A673 (cell line): ENCODE measurements around the gene HUS1. TPM values are rescaled to one million over a fixed set of nuclear protein-coding genes. Genes with fewer than 3 reads are reported as not detected.
"Not testable (repeated sequence)": the region's sequence is repeated elsewhere in the genome, so short reads cannot be mapped to it uniquely, and the experiment has no call there.

Source experiments
- BruUV-seq: library from RNA; stranded (reverse); fragments of 400-500 nt; replicated peaks from 2 replicates; lab custom pipeline; 2021; lab: Mats Ljungman, UMichigan
- CTCF ChIA-PET: fragments of 300-600 bp; sonication (Branson Sonifier 250); formaldehyde crosslinking; loops from one replicate; lab custom pipeline; 2022; ENCODE audit warnings: antibody characterized with exemption; lab: Charles Lee
- POLR2A ChIA-PET: fragments of 300-600 bp; sonication (Branson Sonifier 250); formaldehyde crosslinking; loops from one replicate; lab custom pipeline; 2022; ENCODE audit warnings: antibody characterized with exemption; ENCODE audit not compliant: low non-redundant PET; lab: Charles Lee
- DNase-seq: peaks from one replicate; pipeline ENCODE4 v3.0.0-alpha.2; 2015; ENCODE audit warnings: low spot score
- H3K27ac ChIP-seq: fragments of 200-600 bp; sonication (generic); 2 replicates; pipeline ENCODE4 v1.5.1; 2016; ENCODE audit warnings: mixed run types, low read depth, mild to moderate bottlenecking, mixed read lengths, antibody characterized with exemption, low read length; ENCODE audit not compliant: poor library complexity, severe bottlenecking
- H3K27me3 ChIP-seq: fragments of 200-600 bp; sonication (generic); replicated peaks from 2 replicates; pipeline ENCODE4 v1.6.1; 2017; ENCODE audit warnings: mixed run types, low read depth, mild to moderate bottlenecking, mixed read lengths, antibody characterized with exemption, low read length; ENCODE audit not compliant: insufficient read depth, poor library complexity
- H3K36me3 ChIP-seq: fragments of 200-600 bp; sonication (generic); 2 replicates; pipeline ENCODE4 v1.6.1; 2016; ENCODE audit warnings: mixed run types, mild to moderate bottlenecking, mixed read lengths, antibody characterized with exemption, low read length; ENCODE audit not compliant: insufficient read depth, poor library complexity, severe bottlenecking
- H3K4me1 ChIP-seq: fragments of 200-600 bp; sonication (generic); 2 replicates; pipeline ENCODE4 v1.6.1; 2017; ENCODE audit warnings: mixed run types, mild to moderate bottlenecking, mixed read lengths, antibody characterized with exemption, low read length; ENCODE audit not compliant: insufficient read depth, poor library complexity, severe bottlenecking
- H3K4me3 ChIP-seq: fragments of 200-600 bp; sonication (generic); 2 replicates; pipeline ENCODE4 v1.5.1; 2016; ENCODE audit warnings: low read depth, mixed run types, mild to moderate bottlenecking, mixed read lengths, low read length; ENCODE audit not compliant: poor library complexity, severe bottlenecking
- H3K9me3 ChIP-seq: fragments of 200-600 bp; sonication (generic); 2 replicates; pipeline ENCODE4 v1.6.1; 2016; ENCODE audit warnings: mixed run types, low read depth, mild to moderate bottlenecking, mixed read lengths, antibody characterized with exemption, low read length; ENCODE audit not compliant: poor library complexity, severe bottlenecking
- CTCF ChIP-seq: fragments of 300-800, 200-600 bp; sonication (generic); conservative IDR thresholded peaks from 2 replicates; pipeline ENCODE4 v1.5.1; 2017; ENCODE audit warnings: low read depth, mild to moderate bottlenecking, antibody characterized with exemption, low read length, moderate library complexity, mixed read lengths
- EZH2 ChIP-seq: fragments of 200-600 bp; sonication (generic); IDR thresholded peaks from 2 replicates; pipeline ENCODE4 v1.6.1; 2017; ENCODE audit warnings: borderline replicate concordance, low read depth, mild to moderate bottlenecking, mixed read lengths, antibody characterized with exemption, low read length; ENCODE audit not compliant: poor library complexity, severe bottlenecking
- intact Hi-C: fragments of 100-400 bp; cut with micrococcal nuclease; formaldehyde crosslinking; loops from one replicate; pipeline ENCODE4 v1.10.0; 2022; ENCODE audit not compliant: unreplicated experiment
- total RNA-seq: library from RNA; stranded (reverse); gene quantifications from 2 replicates; pipeline ENCODE4 v1.2.3, GENCODE V29; 2021

Gene HUS1
- total RNA-seq, 1 experiment from 2014 or later: 53.3 TPM

- BruUV-seq: no TSS peak
- ChIA-PET POLR2A (no interaction called here), CTCF (interaction anchor here (0.6 to 2.2 kb wide), 4 partner anchors 25 to 211 kb away, joined by 3 to 18 read pairs (median 6); no protein-coding TSS in a partner anchor)
- Histone ChIP-seq H3K36me3 (no peaks in the 10 kb centered on the region), H3K27me3 (no peaks in the 10 kb centered on the region), H3K27ac (no peak overlapping the region), H3K4me1 (peaks cover 4% of the 10 kb centered on the region), H3K4me3 (no peak overlapping the region), H3K9me3 (no peaks in the 10 kb centered on the region)
- DNase-seq: no peak
- intact Hi-C loops: loop anchor here (2.0 kb wide), 1 partner anchor 211 kb away; no protein-coding TSS in a partner anchor
- no peak for TF ChIP-seq CTCF
- no peak for TF ChIP-seq EZH2
Observed at GRCh38 chr7:47943676-47944474, 35.5 kb downstream of the HUS1 start.

- CTCF ChIA-PET, H3K27ac ChIP-seq, H3K36me3 ChIP-seq, H3K4me1 ChIP-seq, H3K9me3 ChIP-seq, POLR2A ChIA-PET, BruUV-seq, intact Hi-C loops, H3K27me3 ChIP-seq, DNase-seq, H3K4me3 ChIP-seq: not testable (repeated sequence)
Observed at GRCh38 chr7:47942651-47943050, 36.8 kb downstream of the HUS1 start.

GRCh38 chr7:47942132-47942531 lies 37.3 kb downstream of the HUS1 start:
- H3K27me3 ChIP-seq: no peaks in the 10 kb centered on the region
- intact Hi-C loops: no loop called here
- ChIA-PET POLR2A (no interaction called here), CTCF (no interaction called here)
- no peak overlapping the region for H3K4me3 ChIP-seq
- H3K36me3 ChIP-seq: no peaks in the 10 kb centered on the region
- no TSS peak for BruUV-seq
- no peak for DNase-seq
- no peaks in the 10 kb centered on the region for H3K9me3 ChIP-seq
- TF ChIP-seq CTCF (no peak), EZH2 (no peak)
- H3K27ac ChIP-seq: no peak overlapping the region
- peaks cover 4% of the 10 kb centered on the region for H3K4me1 ChIP-seq
